Hindlimb muscle (tissue), 1 donor: ENCODE data around the gene FAM149B1. TPM values are rescaled to one million over a fixed set of nuclear protein-coding genes. Genes with fewer than 3 reads are reported as not detected.
"Not testable (repeated sequence)": the region's sequence is repeated elsewhere in the genome, so short reads cannot be mapped to it uniquely, and the experiment has no call there.

Experiments
- DNase-seq: peaks from one replicate; pipeline ENCODE4 v3.0.0-alpha.2; 2013
- polyA plus RNA-seq: library from polyadenylated mRNA; unstranded; fragments of 120-200 nt; gene quantifications from one replicate; pipeline ENCODE4 v1.2.1, GENCODE V29; 2013; ENCODE audit not compliant: insufficient read length

FAM149B1 gene
- 24.7 TPM for polyA plus RNA-seq

DNA sequence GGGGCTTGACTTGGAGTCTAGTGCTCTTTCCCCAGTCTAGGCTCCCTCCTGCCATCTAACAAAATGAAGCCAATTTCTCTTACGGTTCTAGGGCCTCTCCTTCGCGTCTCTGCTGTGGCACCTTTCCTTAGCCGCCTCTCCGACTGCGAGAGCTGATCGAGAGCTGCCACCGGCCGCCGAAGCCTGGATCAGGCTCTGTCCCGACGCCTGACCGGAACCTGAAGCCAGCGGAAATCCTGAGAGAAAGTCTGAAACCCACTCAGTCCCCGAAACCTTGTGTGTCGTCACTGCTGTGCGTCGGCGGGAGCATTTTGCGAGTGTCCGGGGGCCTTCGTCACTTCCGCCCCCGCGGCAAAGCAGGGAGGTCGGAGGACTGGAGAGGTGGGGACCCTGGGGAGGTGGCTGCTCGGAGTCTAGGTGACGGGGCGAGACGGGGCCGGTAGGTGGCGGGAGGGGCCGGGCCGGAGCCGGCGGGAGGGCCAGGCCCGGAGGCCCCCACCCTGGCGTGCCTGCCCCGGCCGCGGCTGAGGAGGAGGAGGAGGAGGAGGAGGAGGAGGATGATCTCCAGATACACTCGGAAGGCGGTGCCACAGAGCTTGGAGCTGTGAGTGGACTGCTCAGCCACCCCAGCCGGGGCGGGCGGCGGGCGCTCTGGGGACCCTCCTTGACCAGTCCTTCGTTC is at the start of gene FAM149B1, which contains the start of gene ECD:
FAM149B1 (plus strand) TSS at position 337 of the 682 bp plus-strand sequence; CDS start at position 558, 221 bp downstream.
ECD (minus strand) TSS at position 226 of the 682 bp plus-strand sequence. CDS start 4,071 bp downstream, outside the sequence.
- peak; percentile 96 for DNase-seq

DNA sequence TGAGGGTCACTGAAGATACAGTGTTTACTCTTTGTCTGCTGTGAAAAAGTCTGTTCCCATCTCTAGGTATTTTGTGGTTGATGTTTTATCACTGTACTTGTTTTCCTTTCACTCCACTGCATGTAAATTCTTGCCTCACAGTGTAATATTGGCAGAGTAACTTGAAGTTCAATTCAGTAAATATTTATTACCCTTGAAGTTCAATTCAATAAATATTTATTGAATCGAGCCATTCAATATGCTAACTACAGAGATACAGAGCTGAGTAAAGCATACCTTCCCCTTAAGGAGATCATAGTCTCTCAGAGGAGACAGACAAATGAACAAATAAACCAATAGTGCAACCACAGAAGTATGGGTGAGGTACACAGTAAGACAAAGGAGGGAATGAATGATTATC is 48.5 kb upstream of the FAM149B1 start:
- DNase-seq, result no peak

DNA sequence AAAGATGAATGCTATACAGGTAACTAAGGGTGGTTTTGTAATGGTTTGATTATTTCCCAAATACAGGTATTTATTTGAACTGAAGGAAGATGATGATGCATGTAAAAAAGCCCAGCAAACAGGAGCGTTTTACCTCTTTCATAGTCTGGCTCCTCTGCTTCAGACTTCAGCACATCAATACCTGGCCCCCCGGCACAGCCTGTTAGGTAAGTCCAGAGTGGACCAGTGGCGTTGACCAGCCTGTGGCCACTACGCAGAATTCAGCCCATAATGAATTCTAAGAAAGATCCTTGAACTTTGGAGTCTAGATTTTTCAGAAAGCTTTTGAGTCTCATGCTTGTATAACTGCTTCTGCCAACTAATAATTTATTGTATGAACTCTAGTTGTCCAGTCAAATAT is 48.0 kb upstream of the FAM149B1 start:
- no peak for DNase-seq

DNA sequence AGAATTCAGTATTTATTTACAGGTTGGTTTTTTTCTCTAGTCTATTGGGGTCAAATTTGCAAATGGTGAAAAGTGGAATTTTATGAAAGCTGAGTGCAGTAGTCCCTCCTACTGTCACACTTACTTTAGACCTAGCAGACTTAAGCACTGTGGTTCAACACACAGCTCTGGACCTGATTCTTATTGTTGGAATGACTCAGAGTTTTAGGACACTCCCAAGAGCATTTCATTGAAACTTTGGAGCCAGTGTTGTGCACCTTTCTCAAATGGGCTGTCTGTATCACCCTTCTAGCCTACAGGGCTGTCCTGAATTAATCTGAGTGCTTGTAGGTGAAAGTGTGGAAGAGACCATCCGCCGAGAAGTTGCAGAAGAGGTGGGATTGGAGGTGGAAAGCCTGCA is 41.6 kb upstream of the FAM149B1 start:
- no peak for DNase-seq

DNA sequence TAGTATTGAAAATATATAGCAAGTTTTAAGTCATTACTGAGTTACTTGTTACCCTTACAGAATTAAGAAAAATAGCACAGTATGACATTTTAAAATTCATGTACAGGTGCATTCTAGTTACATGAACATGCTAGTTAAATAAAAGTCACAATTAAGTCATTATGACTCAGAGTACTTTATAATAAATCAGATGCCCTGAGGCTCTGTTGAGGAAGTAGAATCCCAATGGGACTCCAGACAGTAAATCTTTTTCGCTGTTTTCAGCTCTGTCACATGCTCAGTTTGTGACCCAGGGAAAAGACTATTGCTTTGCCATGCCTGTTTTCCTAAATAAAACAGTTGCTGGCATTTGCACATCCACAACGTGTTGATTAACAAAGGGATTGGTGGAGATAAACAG is 36.6 kb upstream of the FAM149B1 start:
- DNase-seq, result no peak

DNA sequence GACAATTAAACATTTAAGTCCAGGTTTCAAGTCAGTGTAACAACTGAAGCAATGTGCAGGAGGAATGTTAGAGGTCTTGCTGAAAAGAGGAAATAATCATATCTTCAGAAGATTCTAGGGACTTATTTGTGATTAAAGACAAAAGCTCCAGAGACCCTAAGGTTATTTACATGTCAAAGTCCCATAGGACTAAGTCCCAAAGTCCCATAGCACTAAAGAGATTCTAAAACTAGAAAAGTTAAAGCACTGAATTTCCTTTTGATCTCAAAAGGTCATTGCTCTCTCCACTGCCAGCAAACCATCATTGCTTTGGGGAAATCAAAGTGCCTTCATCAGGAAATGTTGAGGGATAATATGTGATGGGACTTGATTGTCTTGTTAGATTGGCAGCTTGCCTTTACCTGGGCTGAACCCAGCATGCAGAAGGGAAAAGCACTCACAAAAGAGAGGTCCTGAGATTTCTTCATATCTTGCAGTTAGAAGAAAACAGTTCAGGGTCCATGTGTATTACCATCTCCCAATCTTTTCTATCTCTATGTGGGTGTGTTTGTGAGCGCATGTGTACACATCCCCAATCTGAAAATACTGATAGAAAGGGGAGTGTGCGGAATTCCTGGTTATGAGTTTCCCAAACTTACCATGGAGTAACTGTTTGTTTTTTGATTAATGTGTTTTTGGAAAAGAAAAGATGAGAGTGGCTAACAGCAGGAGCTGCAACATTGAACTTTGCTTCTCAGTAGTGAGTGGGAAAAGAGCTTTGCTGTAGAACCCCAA is 35.8 kb upstream of the FAM149B1 start:
- DNase-seq, result no peak

DNA sequence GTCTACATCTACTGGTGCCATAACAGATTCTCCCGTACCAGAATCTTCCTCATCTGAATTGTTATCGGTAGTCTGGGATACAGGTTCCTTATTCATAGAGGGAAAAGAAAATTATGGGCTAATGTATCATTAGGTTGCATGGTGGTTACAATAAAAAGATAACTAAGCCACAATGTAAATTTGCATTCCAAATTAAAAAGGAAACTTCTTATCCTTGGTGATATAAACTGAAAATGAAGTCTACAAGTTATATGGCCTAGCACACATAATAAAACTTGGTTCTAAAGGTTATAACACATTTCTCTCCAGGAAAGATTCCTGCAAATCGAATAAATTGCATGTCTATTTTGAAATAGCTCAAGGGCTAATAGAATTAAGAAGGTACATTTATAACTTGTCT is 33.2 kb upstream of the FAM149B1 start:
- no peak for DNase-seq

DNA sequence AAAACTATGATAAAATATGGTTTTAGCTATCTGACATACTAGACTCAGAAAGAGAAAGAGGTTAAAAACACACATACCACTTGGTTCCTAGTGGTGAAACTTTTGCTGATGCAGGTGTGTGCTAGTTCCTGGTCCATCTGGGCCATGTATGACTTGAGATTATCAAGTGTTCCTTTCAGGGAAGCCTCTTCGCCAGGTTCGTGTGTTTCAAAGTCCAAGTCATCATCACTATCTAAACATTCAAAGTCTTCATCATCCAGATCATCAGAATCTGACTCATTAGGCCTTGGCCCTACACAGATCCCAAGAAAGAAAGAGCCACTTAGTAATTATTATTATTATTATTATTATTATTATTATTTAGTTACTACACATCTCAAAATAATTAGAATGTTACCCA is 31.3 kb upstream of the FAM149B1 start:
- no peak for DNase-seq

DNA sequence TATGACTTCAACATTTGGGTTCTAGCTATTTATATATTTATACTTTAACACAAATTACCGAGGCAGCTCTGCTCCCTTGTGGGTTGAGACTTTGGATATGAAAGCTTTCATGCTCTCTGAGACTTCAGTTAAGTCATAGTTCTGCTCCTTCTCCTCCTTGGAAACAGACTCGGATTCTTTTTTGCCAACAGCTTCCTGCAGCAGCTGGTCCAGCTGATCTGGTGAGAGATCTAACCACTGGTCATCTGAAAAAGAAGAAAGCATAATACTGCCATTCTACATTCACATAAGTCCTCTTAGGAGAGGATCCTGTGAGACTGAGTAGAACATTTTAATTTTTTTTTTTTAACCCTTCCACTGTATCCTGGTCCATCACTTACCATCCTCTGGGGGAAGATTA is 28.7 kb upstream of the FAM149B1 start:
- no peak for DNase-seq

DNA sequence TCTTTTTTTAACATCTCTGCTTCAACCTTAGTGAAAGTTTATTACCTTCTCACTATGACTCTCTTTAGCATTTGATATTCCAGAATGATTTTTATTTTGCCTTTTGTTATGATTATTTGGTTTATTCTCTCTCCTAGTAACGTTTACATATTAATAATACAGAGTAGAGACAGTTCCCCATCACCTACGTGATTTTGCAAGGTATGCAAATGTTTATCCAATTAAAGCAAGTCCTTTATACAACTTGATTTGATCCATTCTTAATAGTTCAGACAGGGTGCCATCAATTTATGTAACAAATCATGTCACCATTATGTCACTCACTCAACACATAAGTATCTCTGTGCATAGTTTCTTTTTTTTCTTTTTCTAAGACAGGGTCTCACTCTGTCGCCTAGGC is 26.3 kb upstream of the FAM149B1 start:
- no peak for DNase-seq

DNA sequence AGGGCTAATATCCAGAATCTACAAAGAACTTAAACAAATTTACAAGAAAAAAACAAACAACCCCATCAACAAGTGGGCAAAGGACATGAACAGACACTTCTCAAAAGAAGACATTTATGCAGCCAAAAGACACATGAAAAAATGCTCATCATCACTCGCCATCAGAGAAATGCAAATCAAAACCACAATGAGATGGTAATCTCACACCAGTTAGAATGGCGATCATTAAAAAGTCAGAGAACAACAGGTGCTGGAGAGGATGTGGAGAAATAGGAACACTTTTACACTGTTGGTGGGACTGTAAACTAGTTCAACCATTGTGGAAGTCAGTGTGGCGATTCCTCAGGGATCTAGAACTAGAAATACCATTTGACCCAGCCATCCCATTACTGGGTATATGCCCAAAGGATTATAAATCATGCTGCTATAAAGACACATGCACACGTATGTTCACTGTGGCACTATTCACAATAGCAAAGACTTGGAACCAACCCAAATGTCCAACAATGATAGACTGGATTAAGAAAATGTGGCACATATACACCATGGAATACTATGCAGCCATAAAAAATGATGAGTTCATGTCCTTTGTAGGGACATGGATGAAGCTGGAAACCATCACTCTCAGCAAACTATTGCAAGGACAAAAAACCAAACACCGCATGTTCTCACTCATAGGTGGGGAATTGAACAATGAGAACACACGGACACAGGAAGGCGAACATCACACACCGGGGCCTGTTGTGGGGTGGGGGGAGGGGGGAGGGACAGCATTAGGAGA is 17.1 kb upstream of the FAM149B1 start:
- DNase-seq, result not testable (repeated sequence)

DNA sequence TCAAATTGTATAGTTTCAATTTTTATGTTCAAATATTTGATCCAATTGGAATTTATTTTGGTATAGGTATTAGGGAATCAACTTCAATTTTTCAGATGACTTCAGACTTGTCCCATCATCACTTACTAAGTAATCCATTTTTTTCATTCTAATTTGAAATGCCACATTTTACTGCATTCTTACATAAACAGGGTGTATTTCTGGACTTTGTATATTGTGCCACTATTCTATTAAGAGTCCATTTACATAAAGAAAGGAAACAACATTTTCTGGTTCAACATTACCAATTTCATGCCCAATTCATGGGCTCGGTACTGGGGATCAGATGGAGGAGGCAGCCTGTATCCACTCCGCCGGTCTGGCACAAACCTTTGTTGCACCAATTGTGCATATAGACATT is 15.9 kb upstream of the FAM149B1 start:
- no peak for DNase-seq

DNA sequence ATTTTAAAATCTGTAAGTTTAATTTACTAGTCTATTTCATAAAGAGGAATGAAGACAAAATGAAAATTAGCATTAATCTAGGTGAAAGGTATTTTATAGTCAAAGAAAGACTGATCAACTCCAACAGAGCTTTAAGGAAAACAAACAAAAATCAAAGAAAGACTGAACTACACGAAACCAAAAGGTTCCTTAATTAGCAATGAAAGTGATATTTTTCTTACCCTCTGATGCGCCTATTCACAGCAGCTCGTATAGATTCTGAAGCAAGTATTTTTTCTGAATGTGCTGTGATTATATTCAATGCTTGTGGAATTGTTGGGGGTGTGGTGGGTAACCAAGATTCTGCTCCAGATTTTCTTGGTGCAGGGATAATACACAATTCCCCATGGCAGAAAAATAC is 11.9 kb upstream of the FAM149B1 start:
- DNase-seq, result no peak

DNA sequence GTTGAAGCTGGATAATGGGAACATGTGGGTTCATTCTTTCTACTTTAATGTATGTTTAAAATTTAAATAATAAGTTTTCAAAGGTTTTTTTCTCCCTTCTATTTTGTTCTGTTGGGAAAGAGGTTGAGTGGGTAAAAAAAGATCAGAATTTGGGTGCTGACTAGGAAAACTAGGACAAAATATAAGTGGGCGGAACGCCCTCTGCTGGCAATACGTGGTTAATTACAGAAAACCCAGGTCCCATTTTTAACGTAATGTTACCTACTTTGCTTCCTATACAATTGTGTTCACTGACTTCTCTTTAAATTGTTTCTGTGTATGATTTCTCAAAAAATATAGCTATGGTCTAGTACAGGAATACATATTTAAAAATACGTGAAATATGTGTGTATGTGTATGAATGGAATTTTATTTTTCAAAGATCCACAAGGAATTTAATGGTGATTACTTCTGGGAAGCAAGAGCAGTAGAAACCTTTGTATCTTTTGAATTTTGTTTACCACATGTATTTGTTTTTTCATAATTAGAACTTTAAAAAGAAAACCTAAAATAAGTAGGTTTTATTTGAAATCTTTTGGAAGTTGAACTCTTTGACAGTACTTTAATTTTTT is 8.8 kb upstream of the FAM149B1 start:
- peak; percentile 57 for DNase-seq

DNA sequence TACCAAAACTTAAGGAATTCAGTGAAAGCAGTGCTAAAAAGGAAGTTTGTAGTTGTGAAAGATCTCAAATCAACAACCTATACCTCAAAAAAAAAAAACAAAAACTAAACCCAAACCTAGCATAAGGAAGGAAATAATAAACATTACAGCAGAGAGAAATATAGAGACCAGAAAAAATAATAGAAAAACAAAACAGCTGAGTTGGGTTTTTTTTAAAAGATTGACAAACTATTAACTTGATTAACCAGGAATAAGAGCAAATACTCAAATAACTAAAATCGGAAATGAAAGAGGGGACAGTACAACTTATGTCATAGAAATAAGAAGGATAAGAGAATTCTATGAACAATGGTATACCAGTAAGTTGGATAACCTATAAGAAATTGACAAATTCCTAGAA is 6.8 kb upstream of the FAM149B1 start:
- DNase-seq, result no peak

DNA sequence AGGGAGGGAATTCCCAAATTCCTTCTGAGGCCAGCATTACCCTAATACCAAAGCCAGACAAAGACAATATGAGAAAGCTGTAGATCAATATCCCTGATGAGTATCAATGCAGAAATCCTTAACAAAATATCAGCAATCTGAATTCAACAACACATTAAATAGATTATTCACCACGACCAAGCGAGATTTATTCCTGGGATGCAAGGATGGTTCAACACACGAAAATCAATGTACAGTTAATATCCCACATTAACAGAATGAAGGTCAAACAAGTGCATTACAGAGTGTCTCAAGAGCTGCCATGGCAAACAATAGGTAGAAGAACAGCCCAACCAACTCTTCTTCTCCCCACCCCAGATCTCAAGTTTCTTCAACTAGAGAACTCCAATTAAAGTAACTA is 6.3 kb upstream of the FAM149B1 start:
- no peak for DNase-seq

DNA sequence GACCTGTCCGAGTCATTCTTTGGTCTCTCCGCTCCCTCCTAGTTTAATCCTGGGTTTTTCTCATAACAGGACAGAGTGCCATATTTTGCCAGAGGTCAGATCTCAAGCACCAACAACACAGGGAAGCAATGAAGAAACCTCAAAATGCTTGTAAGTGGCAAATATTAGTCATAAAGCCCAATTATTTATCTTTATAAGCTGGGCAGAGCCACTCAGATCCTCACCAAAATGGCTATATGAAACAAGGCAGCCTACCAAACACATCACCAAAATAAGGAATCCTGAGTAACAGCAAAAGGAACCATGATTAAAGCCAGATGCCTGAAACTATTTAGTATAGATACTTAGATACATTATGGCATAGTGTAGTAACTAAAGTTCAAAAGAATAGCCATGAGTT is 4.8 kb upstream of the FAM149B1 start:
- no peak for DNase-seq

DNA sequence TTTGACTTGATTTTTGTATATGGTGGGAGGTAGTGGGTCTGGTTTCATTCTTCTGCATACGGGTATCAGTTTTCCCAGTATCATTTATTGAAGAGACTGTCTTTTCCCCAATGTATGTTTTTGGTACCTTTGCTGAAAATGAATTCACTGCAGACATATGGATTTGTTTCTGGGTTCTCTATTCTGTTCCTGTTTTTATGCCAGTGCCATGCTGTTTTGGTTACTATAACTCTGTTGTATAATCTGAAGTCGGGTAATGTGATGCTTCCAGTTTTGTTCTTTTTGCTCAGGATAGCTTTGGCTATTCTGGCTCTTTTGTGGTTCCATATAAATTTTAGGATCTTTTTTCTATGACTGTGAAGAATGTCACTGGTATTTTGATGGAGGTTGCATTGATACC is 947 bp upstream of the FAM149B1 start:
- no peak for DNase-seq

DNA sequence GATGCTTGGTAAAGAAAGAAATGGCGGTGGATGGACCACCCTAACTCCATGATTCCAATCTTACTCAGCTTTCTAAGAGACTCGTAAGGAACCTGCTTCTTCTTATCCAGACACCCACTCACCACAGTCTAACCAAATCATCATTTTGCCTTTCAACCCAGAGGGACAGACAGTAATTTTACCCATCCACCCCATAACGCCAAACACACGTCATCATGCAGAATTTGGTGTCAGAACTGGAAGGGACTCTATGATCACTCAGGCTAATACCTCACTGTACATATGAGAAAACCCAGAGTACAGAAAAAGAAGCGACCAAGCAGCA is 499 bp upstream of the FAM149B1 start:
- no peak for DNase-seq

DNA sequence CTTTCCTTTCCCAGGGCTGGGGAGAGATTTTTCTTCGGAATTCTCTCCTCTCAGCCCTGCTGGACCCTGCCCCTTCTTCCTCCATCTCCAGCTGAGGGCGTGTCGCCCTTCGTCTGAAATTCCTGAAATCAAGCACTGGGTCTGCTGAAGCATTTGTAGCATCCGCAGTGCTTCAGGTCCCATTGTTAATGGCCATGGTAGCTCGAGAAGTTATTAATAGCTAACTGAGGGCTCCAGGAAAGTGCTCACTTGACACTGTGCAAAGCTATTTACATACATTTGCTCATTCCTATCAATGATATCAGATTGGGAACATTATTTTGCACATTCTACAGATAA is 515 bp downstream of the FAM149B1 start:
- DNase-seq, result no peak

DNA sequence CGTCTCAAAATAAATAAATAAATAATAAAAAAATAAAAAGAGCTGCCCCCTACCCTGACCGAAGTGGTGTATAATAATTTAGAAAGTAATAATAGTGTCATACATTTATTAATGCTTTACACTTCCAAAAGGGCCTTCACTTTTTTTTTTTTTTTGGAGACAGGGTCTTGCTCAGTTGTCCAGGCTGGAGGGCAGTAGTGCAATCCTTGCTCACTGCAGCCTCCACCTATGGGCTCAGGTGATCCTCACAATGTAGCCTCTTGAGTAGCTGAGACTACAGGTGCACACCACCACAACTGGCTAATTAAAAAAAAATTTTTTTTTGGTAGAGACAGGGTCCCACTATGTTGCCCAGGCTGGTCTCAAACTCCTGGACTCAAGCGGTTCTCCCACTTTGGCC is 1.4 kb downstream of the FAM149B1 start:
- no peak for DNase-seq

DNA sequence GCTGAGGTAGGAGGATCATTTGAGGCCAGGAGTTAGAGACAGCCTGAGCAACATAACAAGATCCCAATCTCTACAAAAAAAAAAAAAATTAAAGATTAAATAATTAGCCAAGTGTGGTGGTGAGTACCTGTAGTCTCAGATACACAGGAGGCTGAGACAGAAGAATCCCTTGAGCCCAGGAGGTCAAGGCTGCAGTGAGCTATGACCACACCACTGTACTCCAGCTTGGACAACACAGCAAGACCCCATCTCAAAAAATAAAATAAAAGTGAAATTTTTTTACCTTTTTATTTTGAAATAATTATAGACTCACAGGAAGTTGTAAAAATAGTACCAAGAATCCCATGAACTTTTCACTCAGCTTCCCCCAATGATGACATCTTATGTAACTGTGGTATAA is 4.9 kb downstream of the FAM149B1 start:
- DNase-seq, result no peak
